Astrocyte (in vitro differentiated cells and primary cell): ENCODE measurements around the gene ADAM11. TPM values are rescaled to one million over a fixed set of nuclear protein-coding genes. Genes with fewer than 3 reads are reported as not detected.

Experiments
- DNase-seq: peaks from one replicate; pipeline ENCODE4 v3.0.0-alpha.2; 2010; ENCODE audit warnings: low read depth
- FAIRE-seq: peaks from 2 replicates; lab custom pipeline; 2011; peaks lifted over from hg19 to GRCh38; lab: Jason Lieb, UNC
- H2AFZ ChIP-seq: 2 replicates; pipeline ENCODE4 v1.6.0; 2012; ENCODE audit warnings: low read depth, low read length, inconsistent platforms
- H3K27ac ChIP-seq: 2 replicates; pipeline ENCODE4 v1.5.1; 2011; ENCODE audit warnings: low read depth, low read length, inconsistent platforms
- H3K27me3 ChIP-seq: 2 replicates; pipeline ENCODE4 v1.6.0; 2011; ENCODE audit warnings: low read length, inconsistent platforms; ENCODE audit not compliant: insufficient read depth
- H3K36me3 ChIP-seq: 2 replicates; pipeline ENCODE4 v1.5.1; 2011; ENCODE audit warnings: low read length, inconsistent platforms; ENCODE audit not compliant: insufficient read depth
- H3K4me1 ChIP-seq: 2 replicates; pipeline ENCODE4 v1.5.1; 2011; ENCODE audit warnings: low read length, inconsistent platforms; ENCODE audit not compliant: insufficient read depth
- H3K4me2 ChIP-seq: 2 replicates; pipeline ENCODE4 v1.6.0; 2012; ENCODE audit warnings: low read length, inconsistent platforms
- H3K4me3 ChIP-seq: 2 replicates; pipeline ENCODE4 v1.5.1; 2011; ENCODE audit warnings: low read depth, mild to moderate bottlenecking, low read length, inconsistent platforms; ENCODE audit not compliant: insufficient read depth
- H3K79me2 ChIP-seq: 2 replicates; pipeline ENCODE4 v1.6.0; 2012; ENCODE audit warnings: mild to moderate bottlenecking, low read length, inconsistent platforms; ENCODE audit not compliant: insufficient read depth
- H3K9ac ChIP-seq: 2 replicates; pipeline ENCODE4 v1.6.0; 2012; ENCODE audit warnings: mild to moderate bottlenecking, low read length, inconsistent platforms
- H3K9me3 ChIP-seq: 2 replicates; pipeline ENCODE4 v1.5.1; 2012; ENCODE audit warnings: low read depth, mild to moderate bottlenecking, low read length, inconsistent platforms; ENCODE audit not compliant: insufficient read depth
- H4K20me1 ChIP-seq: 2 replicates; pipeline ENCODE4 v1.6.0; 2012; ENCODE audit warnings: low read length, inconsistent platforms; ENCODE audit not compliant: insufficient read depth
- H3K27ac Mint-ChIP-seq: one replicate; pipeline ENCODE4 v1.8.0; 2021; ENCODE audit warnings: mild to moderate bottlenecking, mixed read lengths; ENCODE audit not compliant: unreplicated experiment
- H3K27me3 Mint-ChIP-seq: one replicate; pipeline ENCODE4 v1.8.0; 2021; ENCODE audit warnings: low read depth, mixed read lengths; ENCODE audit not compliant: unreplicated experiment
- H3K36me3 Mint-ChIP-seq: one replicate; pipeline ENCODE4 v1.8.0; 2021; ENCODE audit warnings: low read depth, mixed read lengths; ENCODE audit not compliant: unreplicated experiment
- H3K4me1 Mint-ChIP-seq: one replicate; pipeline ENCODE4 v1.8.0; 2021; ENCODE audit warnings: low read depth, mixed read lengths; ENCODE audit not compliant: unreplicated experiment
- H3K4me3 Mint-ChIP-seq: one replicate; pipeline ENCODE4 v1.8.0; 2021; ENCODE audit warnings: mild to moderate bottlenecking, moderate library complexity, mixed read lengths; ENCODE audit not compliant: unreplicated experiment
- H3K9me3 Mint-ChIP-seq: one replicate; pipeline ENCODE4 v1.8.0; 2021; ENCODE audit warnings: mild to moderate bottlenecking, mixed read lengths; ENCODE audit not compliant: unreplicated experiment
- EZH2 ChIP-seq: IDR thresholded peaks from 2 replicates; pipeline ENCODE4 v1.6.1; 2012; ENCODE audit warnings: mild to moderate bottlenecking, low read length, inconsistent platforms; ENCODE audit not compliant: insufficient read depth
- total RNA-seq: library from RNA; stranded (reverse); gene quantifications from 2 replicates; pipeline ENCODE4 v1.2.1, GENCODE V29; 2021
- TF ChIP-seq, protein P1 (sequence below): IDR thresholded peaks from 2 replicates; pipeline ENCODE4 v1.5.1; 2011; ENCODE audit warnings: low read depth, mild to moderate bottlenecking, inconsistent platforms, low read length, moderate library complexity; ENCODE audit not compliant: insufficient read depth

Gene ADAM11
- total RNA-seq, 1 donor from 2014 or later, result 0.43 TPM

DNA sequence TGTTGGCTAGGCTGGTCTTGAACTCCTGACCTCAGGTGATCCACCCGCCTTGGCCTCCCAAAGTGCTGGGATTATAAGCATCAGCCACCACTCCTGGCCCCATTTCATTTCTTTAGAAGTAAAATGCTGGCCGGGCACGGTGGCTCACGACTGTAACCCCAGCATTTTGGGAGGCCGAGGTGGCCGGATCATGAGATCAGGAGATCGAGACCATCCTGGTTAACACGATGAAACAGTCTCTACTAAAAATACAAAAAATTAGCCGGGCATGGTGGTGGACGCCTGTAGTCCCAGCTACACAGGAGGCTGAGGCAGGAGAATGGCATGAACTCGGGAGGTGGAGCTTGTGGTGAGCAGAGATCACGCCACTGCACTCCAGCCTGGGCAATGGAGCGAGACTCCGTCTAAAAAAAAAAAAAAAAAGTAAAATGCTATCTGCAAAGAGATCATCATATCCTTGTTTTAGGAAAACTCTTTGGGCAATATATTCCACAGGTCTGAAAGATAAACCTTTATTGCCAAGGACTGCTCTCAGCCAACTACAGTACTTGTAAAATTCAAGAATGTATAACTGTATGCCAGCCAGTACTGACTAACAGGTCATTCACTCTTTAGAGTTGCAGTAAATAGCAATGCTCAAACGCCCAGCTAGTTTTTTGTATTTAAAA, 67.5 kb downstream of the ADAM11 start:
- Mint-ChIP-seq H3K27ac (no peak overlapping the region), H3K9me3 (no peaks in the 10 kb centered on the region), H3K4me1 (peaks cover 7% of the 10 kb centered on the region), H3K4me3 (no peak overlapping the region), H3K36me3 (no peaks in the 10 kb centered on the region), H3K27me3 (no peaks in the 10 kb centered on the region)
- H3K79me2 ChIP-seq, result peaks cover 85% of the 10 kb centered on the region
- peaks cover 17% of the 10 kb centered on the region for H4K20me1 ChIP-seq
- H3K4me3 ChIP-seq, result no peak overlapping the region
- H2AFZ ChIP-seq, result no peak overlapping the region
- no peak overlapping the region for H3K4me2 ChIP-seq
- DNase-seq, result no peak
- no peaks in the 10 kb centered on the region for H3K36me3 ChIP-seq
- no peak overlapping the region for H3K9ac ChIP-seq
- H3K9me3 ChIP-seq, result no peaks in the 10 kb centered on the region
- TF ChIP-seq, protein P1, sequence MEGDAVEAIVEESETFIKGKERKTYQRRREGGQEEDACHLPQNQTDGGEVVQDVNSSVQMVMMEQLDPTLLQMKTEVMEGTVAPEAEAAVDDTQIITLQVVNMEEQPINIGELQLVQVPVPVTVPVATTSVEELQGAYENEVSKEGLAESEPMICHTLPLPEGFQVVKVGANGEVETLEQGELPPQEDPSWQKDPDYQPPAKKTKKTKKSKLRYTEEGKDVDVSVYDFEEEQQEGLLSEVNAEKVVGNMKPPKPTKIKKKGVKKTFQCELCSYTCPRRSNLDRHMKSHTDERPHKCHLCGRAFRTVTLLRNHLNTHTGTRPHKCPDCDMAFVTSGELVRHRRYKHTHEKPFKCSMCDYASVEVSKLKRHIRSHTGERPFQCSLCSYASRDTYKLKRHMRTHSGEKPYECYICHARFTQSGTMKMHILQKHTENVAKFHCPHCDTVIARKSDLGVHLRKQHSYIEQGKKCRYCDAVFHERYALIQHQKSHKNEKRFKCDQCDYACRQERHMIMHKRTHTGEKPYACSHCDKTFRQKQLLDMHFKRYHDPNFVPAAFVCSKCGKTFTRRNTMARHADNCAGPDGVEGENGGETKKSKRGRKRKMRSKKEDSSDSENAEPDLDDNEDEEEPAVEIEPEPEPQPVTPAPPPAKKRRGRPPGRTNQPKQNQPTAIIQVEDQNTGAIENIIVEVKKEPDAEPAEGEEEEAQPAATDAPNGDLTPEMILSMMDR, result no peak
- no peak for TF ChIP-seq EZH2
- peaks cover 17% of the 10 kb centered on the region for H3K4me1 ChIP-seq
- FAIRE-seq, result no peak
- peak overlapping the region; percentile 15 for H3K27ac ChIP-seq
- no peaks in the 10 kb centered on the region for H3K27me3 ChIP-seq

DNA sequence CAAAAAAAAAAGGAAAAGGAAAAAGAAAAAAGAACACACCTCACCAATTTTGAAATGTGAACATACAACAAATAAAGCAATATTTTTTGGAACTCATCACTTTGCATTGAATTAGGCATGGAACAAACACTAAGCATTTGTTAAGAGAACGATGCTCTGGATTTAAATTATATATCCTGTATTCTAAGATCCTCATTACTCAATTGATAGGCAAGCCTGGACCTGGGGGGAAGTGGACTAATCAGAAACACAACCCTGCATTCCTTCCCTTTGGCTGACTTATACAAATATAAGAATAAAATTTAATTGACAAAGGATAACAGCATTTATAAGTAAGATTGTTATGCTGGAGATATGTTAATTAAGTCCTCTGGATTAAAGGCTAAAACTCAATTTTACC, 69.1 kb downstream of the ADAM11 start:
- Histone ChIP-seq H3K27ac (peak overlapping the region; percentile 84), H3K79me2 (peaks cover 70% of the 10 kb centered on the region)
- peak overlapping the region; percentile 47 for H3K27ac Mint-ChIP-seq

More for the DNA sequence above, 69.1 kb downstream of the ADAM11 start:
- TF ChIP-seq, protein P1, result no peak
- no peak for TF ChIP-seq EZH2
- Histone ChIP-seq H3K4me3 (peak overlapping the region; percentile 97), H3K27me3 (no peaks in the 10 kb centered on the region), H4K20me1 (peaks cover 17% of the 10 kb centered on the region), H3K4me2 (peak overlapping the region; percentile 90), H2AFZ (no peak overlapping the region), H3K4me1 (peaks cover 12% of the 10 kb centered on the region), H3K9ac (peak overlapping the region; percentile 94), H3K36me3 (no peaks in the 10 kb centered on the region), H3K9me3 (no peaks in the 10 kb centered on the region)
- FAIRE-seq, result no peak
- H3K4me3 Mint-ChIP-seq, result no peak overlapping the region
- H3K36me3 Mint-ChIP-seq, result no peaks in the 10 kb centered on the region
- H3K27me3 Mint-ChIP-seq, result peaks cover 3% of the 10 kb centered on the region
- no peaks in the 10 kb centered on the region for H3K9me3 Mint-ChIP-seq
- H3K4me1 Mint-ChIP-seq, result peaks cover 8% of the 10 kb centered on the region
- no peak for DNase-seq
